Measurements from ENCODE around the gene KAZN. TPM values are rescaled to one million over a fixed set of nuclear protein-coding genes. Genes with fewer than 3 reads are reported as not detected.

KAZN gene
- total RNA-seq, 1 experiment from 2014 or later = 7.7 TPM

DNA sequence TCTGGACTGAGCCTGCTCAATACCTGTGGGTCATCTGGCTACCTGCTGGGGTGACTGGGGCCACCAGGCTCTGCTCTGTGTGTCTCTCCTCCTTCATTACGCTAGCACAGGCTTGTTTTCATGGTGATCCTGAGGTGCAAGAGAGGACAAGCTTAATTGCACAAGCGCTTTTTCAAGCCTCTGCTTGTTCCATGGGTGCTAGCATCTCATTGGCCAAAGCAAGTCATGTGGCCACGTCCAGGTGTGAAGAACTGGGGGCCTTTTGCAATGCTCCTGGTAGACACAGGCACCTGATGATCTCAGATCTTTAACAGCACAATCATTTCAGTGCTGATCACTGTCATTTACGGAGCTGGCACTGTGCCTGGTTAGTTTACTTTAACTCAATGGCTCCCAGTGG is 114.6 kb downstream of the KAZN start:
- DNase-seq (ENCODE audit: low read depth) = no peak

DNA sequence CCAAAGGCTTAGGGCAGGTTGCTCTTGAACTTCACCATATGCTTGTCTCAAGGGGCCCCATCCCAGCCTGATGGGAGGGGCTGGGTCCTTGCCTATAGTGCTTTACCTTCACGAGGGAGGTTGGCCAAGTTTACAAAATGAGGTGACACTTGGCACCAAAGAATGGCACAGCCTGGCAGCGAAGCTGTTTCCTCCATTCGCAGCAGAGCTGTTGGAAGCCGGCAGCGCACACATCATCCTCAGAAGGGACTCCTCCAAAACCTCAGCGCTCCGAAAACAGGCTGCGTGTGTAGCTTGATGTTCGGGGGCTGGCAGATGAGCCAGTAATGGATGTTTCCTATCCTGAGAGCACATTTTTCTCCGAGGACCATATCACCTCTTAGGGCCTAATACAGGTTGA is 116.8 kb downstream of the KAZN start:
- DNase-seq (ENCODE audit: low read depth) = no peak

DNA sequence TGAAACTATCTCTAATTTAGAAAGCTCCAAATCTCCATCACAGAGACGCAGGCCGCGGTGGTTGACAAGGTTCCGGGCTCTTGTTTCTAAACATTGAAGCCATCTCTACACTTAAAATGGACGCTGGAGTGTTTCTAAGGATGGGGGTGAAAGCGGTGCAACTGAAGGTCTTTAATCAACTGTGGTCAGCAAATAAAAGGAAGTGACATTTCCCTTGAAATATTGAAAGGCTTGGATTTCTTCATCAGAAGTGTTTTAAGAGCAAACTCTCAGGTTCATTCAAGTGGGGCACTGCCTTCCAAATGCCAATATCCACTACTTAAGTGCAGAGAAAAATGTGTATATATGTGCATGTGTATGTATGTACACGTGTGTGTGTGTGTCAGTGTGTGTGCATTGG is 117.3 kb downstream of the KAZN start:
- DNase-seq (ENCODE audit: low read depth) = no peak

GRCh38 chr1:14716474-14716873 is 118.0 kb downstream of the KAZN start:
- no peak for DNase-seq (ENCODE audit: low read depth)

DNA sequence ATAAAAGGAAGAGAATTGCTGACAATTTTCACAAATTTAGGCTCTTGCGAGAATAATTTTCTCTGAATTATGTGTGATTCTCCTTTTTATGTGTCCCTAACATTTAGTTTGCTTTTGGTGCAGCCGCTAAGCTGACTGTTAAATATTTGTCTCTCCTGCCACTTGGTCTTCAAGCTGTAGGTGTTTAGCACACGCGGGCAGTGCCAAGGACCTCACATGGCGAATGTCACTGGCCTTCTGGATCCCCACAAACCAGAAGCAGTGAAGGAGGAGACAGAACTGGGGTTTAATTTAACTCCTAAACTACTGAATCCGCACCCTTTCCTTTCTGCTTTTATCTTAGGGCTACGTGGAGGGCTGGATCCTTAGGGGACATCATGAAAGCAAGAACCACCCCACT is 120.0 kb downstream of the KAZN start:
- no peak for DNase-seq (ENCODE audit: low read depth)

DNA sequence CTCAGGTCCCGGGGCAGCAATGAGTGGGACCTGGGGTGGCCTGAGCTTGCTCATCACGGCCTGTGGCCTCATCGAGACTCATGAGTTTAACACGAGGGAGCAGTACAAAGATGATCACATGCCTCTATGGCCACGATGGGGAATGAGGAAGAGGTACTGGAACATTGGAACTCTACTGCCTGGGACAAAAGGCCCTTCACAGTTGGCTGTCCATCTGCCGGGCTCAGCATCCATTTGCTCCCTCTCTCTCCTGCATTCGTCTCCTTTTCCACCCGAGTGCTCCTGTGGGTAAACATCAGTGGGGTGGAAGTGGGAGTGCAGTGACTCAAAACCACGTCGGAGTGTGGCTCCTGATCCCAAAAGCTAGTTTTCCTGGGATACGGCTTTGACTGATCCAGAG is 124.9 kb downstream of the KAZN start:
- DNase-seq (ENCODE audit: low read depth) = no peak

DNA sequence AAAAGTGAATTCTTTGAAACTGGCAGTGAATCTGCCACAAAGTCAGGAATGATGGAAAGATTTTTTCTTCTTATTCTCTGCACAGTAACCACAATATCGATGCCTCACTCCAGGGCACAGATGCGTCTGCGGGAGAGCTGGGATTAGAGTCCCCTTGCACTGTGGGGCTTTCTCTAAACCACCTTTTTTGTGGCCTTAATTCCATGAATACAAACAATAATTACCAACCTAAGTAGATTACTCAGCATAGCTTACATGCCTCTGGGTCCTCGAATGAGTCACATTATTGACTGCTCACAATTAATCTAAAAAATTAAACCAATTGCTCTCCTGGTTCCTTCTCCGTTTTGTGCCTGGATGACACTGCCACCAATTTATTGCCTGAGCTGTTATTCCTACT is 125.8 kb downstream of the KAZN start:
- no peak for DNase-seq (ENCODE audit: low read depth)

DNA sequence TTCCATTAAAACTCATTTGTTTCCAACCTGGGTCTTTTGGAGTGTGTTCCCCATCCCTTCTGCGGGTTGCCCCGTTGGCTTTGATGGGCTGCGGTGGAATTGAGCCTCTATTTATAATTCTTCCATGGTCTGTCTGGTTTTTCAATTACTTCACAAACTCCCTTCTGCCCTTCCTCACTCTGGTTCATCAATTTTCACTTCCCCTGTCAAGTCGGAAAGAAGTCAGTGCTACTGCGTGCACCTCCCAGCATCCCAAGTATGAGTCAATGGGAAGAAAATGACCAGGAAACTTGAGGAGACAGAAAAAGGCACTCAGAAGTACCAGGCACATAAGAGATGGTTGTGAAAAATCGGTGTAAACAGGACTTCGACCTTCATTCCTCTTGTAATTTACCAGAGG is 126.2 kb downstream of the KAZN start:
- no peak for DNase-seq (ENCODE audit: low read depth)

GRCh38 chr1:14725238-14725637 is 126.8 kb downstream of the KAZN start:
- no peak for DNase-seq (ENCODE audit: low read depth)

DNA sequence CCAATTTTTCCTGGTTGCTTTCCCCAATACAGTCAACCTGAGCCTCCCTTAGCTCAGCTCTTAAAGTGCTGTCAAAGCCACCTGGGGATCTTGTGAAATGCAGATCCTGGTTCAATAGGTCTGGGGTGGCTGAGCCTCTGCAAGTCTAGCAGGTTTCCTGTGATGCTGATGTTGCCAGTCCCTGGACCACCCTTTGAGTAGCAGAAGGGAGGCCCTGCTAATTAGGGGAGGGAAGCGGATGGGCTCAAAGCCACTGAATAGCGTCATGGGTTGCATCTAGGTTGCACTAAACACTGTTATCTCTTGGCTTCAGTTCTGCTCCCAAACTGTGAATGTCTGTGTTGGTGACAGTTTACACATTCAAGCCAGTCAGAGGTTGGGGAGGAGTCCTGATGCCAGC is 127.2 kb downstream of the KAZN start:
- no peak for DNase-seq (ENCODE audit: low read depth)

GRCh38 chr1:14726606-14727005 is 128.1 kb downstream of the KAZN start:
- DNase-seq (ENCODE audit: low read depth) = no peak

DNA sequence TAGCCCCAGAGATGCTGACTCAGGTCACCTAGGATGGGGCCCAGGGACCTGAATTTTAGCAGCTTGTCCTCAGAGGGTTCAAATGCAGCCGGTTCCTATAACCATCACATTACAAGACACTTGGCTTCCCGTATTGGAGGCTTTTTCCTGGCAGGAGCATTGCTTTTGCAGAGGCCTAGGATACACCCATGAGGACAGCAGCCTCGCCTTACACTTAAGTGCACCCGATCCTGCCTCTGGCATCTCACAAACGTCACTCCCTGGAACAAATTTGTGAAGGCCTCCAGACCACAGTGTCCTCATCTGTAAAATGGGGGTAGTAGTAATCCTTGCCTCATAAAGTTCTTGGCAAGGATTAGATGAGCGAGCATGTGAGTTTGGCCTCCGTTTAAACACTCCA is 130.0 kb downstream of the KAZN start:
- DNase-seq (ENCODE audit: low read depth) = no peak

GRCh38 chr1:14732728-14733047 is 134.2 kb downstream of the KAZN start:
- DNase-seq (ENCODE audit: low read depth) = no peak

GRCh38 chr1:14733048-14733778 is 134.7 kb downstream of the KAZN start:
- no peak for DNase-seq (ENCODE audit: low read depth)

DNA sequence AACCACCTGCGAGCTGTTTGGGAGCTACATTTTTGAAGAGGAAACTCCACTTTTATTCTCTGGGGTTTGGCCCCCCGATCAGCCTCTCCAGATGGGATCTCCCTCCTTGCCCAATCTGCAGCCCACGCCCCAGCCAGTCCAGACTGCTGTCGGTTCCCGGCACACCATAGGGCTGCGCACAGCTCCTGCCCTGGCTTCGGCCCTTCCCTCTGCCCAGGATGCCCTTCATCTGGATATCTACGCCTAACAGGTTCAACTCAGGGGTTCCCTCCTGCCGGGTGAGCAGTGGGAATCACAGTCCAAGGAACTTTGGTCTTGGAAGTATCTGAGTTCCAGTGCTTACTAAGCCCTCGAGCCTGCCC is 135.3 kb downstream of the KAZN start:
- no peak for DNase-seq (ENCODE audit: low read depth)

- DNase-seq (ENCODE audit: low read depth) = no peak
These were observed 137.4 kb downstream of the KAZN start for GRCh38 chr1:14735841-14736240.

DNA sequence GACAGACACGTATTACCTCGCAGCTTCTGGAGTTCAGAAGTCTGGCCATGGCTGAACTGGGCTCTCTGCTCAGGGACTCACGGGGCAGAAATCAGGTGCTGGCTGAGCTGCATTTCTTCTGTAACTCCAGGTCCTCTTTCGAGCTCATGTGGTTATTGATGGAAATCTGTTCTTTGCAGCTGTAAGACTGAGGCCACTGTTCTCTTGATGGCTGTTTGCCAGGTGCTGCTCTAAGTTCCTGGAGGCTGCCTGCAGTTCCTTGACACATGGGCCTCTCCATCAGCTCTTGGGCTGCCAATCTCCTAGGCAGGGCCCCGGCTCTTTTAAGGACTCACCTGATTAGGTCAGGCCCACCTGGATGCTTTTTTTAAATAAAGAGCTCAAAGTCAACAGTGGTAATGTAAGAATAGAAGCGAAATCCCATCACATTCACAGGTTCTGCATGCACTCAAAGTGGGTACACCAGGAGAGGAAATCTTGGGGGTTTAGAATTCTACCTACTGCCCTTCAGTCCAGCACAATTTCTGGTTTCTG is 139.1 kb downstream of the KAZN start:
- DNase-seq (ENCODE audit: low read depth) = no peak

DNA sequence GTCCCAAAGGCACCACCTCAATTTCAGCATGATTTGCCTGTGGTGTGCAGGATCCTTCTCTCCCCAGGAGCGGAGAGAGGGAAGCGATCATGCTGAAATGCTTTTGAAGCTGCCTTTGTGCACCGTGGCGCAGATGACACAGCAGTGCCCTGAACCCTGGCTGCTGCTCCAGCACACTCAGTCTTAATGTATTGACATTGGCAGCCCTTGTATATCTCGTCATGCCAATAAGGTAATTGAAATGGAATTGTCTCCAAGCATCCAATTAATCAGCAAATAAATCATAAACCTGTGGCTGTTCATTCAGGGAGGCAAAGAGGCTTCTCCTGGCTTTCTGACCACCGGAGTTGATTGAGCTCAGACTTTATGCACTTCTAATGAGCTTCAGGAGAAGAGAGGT is 139.8 kb downstream of the KAZN start:
- DNase-seq (ENCODE audit: low read depth) = no peak

DNA sequence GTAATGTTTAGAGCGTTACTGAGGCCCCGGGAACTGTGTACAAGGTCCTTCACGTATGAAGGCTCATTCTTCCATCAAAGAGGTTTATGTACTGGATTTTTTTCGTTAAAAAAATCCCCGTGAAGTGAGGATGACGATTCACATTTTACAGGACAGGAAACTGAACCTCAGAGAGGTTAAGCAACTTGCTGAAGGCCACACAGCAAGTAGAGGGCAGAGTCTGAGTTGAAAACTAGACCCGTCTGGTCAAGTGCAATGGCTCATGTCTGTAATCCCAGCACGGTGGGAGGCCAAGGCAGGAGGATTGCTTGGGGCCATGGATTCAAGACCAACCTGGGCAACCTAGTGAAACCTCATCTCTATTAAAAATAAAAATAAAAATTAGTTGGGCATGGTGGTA is 140.2 kb downstream of the KAZN start:
- no peak for DNase-seq (ENCODE audit: low read depth)

- no peak for DNase-seq (ENCODE audit: low read depth)
These were observed 140.8 kb downstream of the KAZN start for GRCh38 chr1:14739082-14739832.

DNA sequence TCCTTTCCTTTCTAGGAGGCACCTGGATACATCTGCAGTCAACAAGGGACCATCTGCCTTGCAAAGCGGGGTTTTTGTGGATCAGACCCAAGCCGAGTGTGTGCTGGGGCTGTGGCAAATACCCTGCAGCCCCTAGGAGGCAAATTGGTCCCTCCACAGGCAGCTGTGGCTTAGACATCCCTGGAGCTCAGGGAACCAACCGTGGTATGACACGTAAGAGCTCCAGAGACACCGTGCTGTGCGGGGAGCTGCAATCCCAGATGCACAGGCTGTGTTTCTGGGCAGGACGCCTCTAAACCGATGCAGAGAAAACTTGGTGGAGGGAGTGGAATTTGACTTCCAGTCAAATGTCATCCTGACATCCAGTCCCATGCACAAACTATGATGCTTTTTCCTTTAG is 141.5 kb downstream of the KAZN start:
- no peak for DNase-seq (ENCODE audit: low read depth)

DNA sequence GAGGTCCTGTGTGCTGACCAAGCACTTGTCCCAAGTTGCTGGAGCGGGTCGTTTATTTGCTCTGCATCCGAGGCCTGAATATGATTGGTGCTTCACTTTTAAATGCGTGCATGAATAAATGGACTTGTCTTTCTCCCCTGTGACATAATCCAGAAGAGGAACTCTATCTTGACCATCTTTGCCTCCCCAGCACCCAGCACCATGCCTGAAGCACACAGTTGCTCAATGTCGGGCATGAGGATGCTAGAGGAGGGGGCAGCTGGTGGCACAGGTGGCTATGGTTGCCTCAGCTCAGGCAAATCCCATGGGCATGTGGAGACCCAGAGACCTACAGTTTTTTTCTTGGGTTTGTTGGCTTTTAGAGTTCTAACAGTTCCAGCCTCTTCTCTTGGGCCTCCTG is 142.6 kb downstream of the KAZN start:
- no peak for DNase-seq (ENCODE audit: low read depth)

GRCh38 chr1:14741532-14741931 is 143.0 kb downstream of the KAZN start:
- no peak for DNase-seq (ENCODE audit: low read depth)
